Measurements from ENCODE around the gene EML4. TPM values are rescaled to one million over a fixed set of nuclear protein-coding genes. Genes with fewer than 3 reads are reported as not detected.
"Not testable (repeated sequence)": the region's sequence is repeated elsewhere in the genome, so short reads cannot be mapped to it uniquely, and the experiment has no call there.

The EML4 gene
- total and polyA plus RNA-seq, 11 donors = 2.3 to 32.8 (median 5.6) TPM

DNA sequence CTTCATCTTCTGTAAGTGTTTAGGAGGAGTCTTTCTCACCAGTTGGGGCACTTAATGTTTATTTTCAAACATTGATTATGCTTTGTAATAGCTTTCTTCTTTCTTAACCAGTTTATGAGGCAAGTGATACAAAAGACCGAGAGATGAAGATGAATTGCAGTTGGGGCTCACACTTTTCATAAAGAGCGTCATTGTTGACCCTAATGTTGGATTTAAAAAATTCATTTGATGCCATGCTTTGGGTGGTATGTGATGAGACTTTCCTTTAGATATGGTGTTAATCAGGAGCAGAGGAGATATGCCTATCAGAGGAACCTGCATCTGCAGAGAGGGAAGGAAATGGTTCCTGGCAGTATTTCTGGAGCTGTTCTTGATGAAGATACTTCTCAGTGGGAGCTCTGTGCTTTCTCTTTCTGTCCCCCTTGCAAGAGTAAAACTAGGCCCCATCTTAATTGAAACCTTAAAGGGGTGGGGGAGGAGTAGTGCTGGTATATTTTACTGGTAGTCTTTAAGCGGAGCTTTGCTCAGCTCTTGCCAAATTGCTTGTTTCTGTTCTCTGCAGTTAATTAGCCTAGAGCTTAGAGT lies 2.3 kb downstream of the EML4 start:
- peak overlapping the region in 3 of 12 donors; percentile 13 to 93 (median 28) for H3K27ac ChIP-seq
- DNase-seq (no peak), ATAC-seq (no peak)
- intact Hi-C loops (cut with DNase I) = loop anchor here in 1 of 10 donors (2.0 kb wide), 1 partner anchor 69 kb away; no protein-coding TSS in a partner anchor
- peaks cover 0 to 46% (median 25%) of the 10 kb centered on the region in 12 donors for H3K4me1 ChIP-seq
- no peaks in the 10 kb centered on the region for H3K36me3 ChIP-seq
- no peaks in the 10 kb centered on the region for H3K27me3 ChIP-seq
- peak overlapping the region in 7 of 12 donors; percentile 2 to 96 (median 85) for H3K4me3 ChIP-seq
- no peaks in the 10 kb centered on the region for H3K9me3 ChIP-seq
- WGBS, 4 donors = 69 to 76% (median 72%) methylated on average over 3 of the region's 3 CpGs
- TF ChIP-seq, protein P1, sequence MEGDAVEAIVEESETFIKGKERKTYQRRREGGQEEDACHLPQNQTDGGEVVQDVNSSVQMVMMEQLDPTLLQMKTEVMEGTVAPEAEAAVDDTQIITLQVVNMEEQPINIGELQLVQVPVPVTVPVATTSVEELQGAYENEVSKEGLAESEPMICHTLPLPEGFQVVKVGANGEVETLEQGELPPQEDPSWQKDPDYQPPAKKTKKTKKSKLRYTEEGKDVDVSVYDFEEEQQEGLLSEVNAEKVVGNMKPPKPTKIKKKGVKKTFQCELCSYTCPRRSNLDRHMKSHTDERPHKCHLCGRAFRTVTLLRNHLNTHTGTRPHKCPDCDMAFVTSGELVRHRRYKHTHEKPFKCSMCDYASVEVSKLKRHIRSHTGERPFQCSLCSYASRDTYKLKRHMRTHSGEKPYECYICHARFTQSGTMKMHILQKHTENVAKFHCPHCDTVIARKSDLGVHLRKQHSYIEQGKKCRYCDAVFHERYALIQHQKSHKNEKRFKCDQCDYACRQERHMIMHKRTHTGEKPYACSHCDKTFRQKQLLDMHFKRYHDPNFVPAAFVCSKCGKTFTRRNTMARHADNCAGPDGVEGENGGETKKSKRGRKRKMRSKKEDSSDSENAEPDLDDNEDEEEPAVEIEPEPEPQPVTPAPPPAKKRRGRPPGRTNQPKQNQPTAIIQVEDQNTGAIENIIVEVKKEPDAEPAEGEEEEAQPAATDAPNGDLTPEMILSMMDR (IDR thresholded peaks at IDR 0.05) = no peak
- TF ChIP-seq POLR2A (IDR thresholded peaks at IDR 0.05) = no peak

DNA sequence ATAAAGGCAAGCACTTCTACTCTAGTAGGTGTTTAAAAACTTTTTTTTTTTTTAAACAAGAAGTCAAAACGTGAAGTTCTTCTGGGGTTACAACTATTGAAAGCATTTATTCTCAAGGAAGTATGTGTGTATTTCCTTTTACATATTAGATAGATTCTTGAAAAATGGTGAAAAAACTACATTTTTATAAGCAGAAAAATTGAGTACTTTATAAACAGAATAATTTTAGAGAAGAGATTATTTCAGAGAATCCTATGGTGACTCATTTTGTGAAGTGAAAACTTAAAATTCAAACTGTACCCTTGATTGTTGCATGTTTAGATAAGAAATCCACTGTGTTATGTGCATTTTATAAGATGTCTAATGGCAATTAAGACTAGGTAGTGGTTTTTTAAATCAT lies 2.9 kb downstream of the EML4 start:
- TF ChIP-seq, protein P1 (IDR thresholded peaks at IDR 0.05) = no peak
- no peak for TF ChIP-seq POLR2A (IDR thresholded peaks at IDR 0.05)
- DNase-seq (no peak), ATAC-seq (no peak)
- no peaks in the 10 kb centered on the region for H3K27me3 ChIP-seq
- H3K36me3 ChIP-seq = no peaks in the 10 kb centered on the region
- H3K4me3 ChIP-seq = peak overlapping the region in 6 of 12 donors; percentile 13 to 96 (median 86)
- WGBS, 4 donors = 38 to 48% (median 40%) methylated on average over 1 of the region's 1 CpG
- H3K27ac ChIP-seq = peak overlapping the region in 2 of 12 donors; percentile 13 to 93
- no peaks in the 10 kb centered on the region for H3K9me3 ChIP-seq
- intact Hi-C loops (cut with DNase I) = no loop called here
- peaks cover 0 to 46% (median 25%) of the 10 kb centered on the region in 12 donors for H3K4me1 ChIP-seq

DNA sequence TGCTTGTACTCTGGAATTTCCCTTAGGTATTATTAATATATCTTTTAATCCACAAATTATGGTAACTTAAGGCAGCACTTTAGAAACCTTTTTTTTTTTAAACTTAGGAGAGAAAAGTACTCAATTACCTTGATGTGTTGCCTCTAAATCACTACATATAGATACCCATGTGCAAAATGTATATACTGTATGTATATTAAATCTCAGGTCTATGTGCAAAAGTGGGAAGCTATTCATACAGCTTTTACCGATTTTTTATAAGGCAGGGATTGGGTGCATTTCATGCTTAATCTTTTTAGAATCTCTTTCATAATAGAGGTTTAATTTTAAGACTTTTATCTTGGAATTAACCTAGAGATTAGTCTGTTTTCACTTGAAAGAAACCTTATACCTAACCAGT lies 3.4 kb downstream of the EML4 start:
- Histone ChIP-seq H3K27me3 (no peaks in the 10 kb centered on the region), H3K9me3 (no peaks in the 10 kb centered on the region), H3K4me3 (peak overlapping the region in 1 of 12 donors; percentile 90), H3K27ac (peak overlapping the region in 2 of 12 donors; percentile 13 to 93), H3K4me1 (peaks cover 0 to 46% (median 25%) of the 10 kb centered on the region in 12 donors), H3K36me3 (no peaks in the 10 kb centered on the region)
- 62 to 74% (median 68%) methylated on average over 1 of the region's 1 CpG for WGBS, 4 donors
- ATAC-seq (no peak), DNase-seq (no peak)
- no peak for TF ChIP-seq POLR2A (IDR thresholded peaks at IDR 0.05)
- TF ChIP-seq, protein P1 (IDR thresholded peaks at IDR 0.05) = no peak
- intact Hi-C loops (cut with DNase I) = no loop called here

DNA sequence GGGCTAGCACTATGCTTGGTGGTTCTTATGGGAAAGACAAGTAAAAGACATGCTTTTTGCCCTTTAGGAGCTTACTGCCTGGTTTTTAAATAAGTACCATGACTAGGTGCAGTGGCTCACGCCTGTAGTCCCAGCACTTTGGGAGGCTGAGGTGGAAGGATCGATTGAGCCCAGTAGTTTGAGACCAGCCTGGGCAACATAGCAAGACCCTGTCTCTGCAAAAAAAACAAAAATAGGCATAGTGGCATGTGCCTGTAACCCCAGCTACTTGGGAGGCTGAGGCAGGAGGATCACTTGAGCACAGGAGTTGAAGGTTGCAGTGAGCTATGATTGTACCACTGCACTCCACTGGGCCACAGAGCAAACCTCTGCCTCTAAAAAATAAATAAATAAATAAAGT lies 4.3 kb downstream of the EML4 start:
- H3K4me3 ChIP-seq; H3K9me3 ChIP-seq; H3K36me3 ChIP-seq; H3K27ac ChIP-seq; DNase-seq; intact Hi-C loops (cut with DNase I); ATAC-seq; H3K27me3 ChIP-seq: not testable (repeated sequence)
- H3K4me1 ChIP-seq = peaks cover 0 to 49% (median 25%) of the 10 kb centered on the region in 12 donors
- WGBS, 4 donors = 97 to 100% (median 98%) methylated on average over 2 of the region's 2 CpGs

Measured in heart left ventricle (tissue), 16 donors.